HTERT RPE-1 (cell line): ENCODE results near the gene CATSPERE.
"Not testable (repeated sequence)": the region's sequence is repeated elsewhere in the genome, so short reads cannot be mapped to it uniquely, and the experiment has no call there.

Experiments
- in situ Hi-C: fragments of 300-500 bp; cut with MboI; formaldehyde crosslinking; loops from 4 replicates; pipeline ENCODE4 v1.14.3; 2020; ENCODE audit warnings: low sequenced_read_pairs

CATSPERE gene

DNA sequence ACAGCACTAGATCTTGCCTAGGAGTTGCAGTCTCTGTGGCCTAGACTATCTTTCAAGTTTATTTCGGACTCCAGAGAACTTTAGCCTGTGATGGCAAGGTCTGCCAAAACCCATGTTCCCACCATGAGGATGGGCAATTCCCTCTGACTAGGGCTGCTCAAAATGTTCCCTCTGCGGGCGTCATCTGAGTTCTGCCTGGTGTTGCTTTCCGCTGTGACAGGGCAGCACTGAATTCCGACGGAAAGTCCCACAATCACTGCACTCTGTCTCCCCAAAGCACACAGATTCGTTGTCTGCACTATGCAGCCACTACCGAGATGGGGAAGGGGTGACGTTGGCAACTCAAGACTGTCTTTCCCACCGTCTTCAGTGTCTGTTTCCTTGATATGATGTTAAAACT lies 75.2 kb downstream of the CATSPERE start:
- in situ Hi-C loops: no loop called here

DNA sequence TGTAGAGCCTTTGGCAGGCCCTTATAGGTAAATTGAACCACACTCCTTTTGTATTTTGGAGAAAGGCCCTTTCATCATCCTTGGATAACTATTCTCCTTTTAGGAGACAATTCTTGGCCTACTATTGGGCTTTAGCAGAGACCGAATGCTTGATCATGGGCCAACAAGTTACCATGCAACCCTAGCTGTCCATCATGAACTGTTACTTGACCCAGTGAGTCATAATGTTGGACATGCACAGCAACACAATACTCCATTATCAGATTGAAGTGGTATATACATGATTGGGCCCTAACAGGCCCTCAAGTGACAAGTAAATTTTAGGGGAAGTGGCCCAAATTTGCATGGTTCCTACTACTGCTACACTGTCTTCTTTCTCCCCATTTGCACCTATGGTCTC lies 84.4 kb downstream of the CATSPERE start:
- in situ Hi-C loops: no loop called here

DNA sequence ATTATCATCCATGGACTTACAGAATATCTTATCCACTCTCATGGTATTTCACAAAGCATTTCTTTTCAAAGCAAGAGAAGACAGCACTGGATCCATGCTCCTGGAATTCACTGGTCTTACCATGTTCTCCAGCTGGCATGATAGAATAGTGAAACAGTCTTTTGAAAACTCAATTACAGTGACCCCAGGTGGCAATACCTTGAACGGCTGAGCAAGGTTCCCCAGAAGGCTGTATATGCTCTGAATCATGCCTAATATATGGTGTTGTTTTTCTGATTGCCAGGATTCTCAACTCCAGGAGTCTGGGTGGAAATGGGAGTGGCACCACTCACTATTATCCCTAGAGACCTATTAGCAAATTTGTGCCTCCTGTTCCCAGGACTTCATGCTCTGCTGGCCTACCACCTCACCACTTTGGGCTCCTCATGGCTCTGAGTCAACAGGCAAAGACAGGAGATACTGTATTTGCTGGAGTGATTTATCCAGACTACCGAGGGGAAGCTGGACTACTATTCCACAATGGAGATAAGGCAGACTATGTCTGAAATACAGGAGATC lies 87.6 kb downstream of the CATSPERE start:
- in situ Hi-C loops: no loop called here

DNA sequence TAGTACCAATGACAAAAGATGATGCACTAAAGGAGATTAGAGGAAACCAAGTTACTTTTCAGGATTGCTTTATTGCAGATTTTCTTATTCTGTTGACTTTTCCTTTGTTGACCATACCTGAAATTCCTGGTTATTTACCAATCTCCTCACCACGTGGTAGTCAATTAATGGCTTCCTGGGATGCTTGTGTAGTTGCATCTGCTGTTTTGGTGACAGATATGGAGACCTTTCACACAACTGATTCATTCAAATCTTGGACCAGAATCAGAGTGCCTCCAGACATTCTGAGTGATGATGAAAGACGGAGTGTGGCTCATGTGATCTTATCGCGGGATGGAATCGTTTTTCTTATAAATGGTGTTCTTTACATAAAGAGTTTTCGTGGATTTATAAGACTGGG lies 91.3 kb downstream of the CATSPERE start:
- in situ Hi-C loops: no loop called here

DNA sequence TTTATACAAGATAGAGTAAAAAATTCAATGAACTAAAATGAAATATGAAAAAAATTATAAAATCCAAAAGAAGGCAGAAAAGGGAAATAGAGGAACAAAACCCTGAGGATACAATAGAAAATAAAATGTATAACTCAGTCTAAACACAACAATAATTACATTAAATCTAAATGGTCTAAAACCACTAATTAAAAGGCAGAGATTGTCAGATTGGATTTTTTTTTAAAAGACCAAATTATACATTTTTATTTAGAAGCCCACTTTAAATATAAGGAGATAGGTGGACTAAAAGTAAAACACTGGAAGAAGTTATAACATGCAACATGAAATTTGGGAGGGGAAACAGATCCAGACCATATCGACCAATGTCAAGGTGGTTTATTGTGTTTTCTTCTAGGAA lies 95.2 kb downstream of the CATSPERE start:
- in situ Hi-C loops: no loop called here

DNA sequence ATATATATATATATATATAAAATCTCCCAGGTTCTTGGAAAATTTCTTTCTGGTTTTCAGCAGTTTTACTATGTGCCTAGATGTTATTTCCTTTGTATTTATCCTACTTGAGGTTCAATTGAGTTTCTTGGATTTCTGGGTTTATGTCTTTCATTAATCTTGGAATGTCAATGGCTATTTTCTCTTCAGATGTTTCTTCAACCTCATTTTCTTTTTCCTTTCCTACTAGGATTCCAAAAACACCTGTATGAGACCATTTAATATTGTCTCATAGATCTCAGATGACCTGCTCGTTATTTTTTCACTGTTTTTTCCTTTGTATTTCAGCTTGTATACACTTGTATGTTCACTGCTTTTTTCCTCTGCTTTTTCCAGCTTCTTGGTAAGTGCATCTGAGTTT lies 96.5 kb downstream of the CATSPERE start:
- in situ Hi-C loops: no loop called here

DNA sequence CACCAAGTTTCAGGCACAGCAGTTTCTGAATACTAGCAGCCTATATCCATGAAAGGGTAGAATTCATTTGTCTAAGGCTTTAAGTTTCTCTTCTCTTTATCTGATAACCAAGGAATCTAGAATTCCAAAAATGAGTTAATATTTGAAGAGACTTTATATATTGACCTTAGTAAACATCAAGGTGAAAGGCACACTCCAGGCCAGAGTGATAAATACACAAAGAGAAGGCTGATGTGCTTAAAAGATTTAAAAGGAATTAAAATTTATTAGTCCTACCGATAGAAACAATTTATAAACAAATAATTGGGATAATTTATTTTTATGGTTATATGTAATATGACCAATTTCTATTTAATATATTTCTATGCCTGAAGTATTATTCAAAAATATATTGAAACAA lies 98.5 kb downstream of the CATSPERE start:
- in situ Hi-C loops: no loop called here

DNA sequence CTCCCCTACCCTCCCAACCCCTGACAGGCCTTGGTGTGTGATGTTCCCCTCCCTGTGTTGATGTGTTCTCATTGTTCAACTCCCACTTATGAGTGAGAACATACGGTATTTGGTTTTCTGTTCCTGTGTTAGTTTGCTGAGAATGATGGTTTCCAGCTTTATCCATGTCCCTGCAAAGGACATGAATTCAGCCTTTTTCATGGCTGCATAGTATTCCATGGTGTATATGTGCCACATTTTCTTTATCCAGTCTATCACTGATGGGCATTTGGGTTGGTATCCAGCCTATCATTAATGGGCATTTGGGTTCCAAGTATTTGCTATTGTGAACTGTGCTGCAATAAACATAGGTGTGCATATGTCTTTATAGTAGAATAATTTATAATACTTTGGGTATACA lies 101.8 kb downstream of the CATSPERE start:
- in situ Hi-C loops: not testable (repeated sequence)

DNA sequence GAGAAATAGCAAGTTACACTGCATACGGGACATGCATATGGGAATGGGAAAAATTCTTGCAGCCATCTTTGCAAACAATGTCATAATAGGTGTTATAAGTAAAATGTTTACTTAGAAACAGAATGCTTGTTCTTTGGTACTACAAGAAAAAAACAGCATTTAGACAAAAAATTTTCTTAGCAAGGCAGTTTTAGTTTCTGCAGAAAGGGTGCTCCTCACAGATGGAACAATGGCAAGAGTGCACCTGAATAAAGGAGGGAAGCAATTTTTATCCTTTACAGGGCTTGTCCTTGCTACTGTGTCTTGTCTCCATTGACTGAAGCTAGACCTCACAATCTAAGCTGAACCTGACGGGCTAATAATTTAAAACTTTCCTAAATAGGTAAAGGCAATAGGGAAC lies 112.7 kb downstream of the CATSPERE start:
- in situ Hi-C loops: no loop called here

DNA sequence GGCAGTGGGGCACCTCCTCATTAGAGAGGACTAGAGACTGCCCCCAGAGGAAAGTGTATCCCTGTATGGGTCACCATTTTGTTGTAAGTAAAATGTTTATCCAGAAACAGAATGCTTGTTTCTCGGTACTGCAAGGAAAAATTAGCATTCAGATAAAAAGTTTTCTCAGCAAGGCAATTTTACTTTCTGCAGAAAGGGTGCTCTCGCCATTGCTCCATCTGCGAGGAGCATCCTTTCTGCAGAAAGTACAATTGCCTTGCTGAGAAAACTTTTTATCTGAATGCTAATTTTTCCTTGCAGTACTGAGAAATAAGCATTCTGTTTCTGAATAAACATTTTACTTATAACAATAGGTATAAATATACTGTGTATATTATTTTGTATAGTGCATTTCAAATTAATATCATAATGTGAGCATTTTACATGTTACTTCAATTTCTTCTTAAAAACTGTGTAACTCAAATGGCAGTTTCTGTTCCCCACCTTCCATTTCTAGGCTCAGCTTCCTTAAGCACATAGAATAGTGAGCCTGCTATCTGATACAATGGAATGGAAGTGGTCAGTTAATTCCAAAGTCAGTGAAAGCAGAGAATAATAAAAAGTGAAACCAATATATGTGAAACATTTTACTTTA lies 115.3 kb downstream of the CATSPERE start:
- in situ Hi-C loops: no loop called here

DNA sequence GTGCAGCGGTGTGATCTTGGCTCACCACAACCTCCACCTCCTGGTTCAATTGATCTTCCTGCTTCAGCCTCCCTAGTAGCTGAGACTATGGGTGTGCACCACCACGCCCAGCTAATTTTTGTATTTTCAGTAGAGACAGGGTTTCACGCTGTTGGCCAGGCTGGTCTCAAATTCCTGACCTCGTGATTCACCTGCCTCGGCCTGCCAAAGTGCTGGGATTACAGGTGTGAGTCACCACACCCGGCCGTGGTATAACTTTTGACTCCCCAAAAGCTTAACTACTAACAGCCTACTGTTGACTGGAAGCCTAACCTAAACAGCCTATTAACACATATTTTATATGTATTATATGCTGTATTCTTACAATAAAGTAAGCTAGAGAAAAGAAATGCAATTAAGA lies 117.1 kb downstream of the CATSPERE start:
- in situ Hi-C loops: not testable (repeated sequence)

DNA sequence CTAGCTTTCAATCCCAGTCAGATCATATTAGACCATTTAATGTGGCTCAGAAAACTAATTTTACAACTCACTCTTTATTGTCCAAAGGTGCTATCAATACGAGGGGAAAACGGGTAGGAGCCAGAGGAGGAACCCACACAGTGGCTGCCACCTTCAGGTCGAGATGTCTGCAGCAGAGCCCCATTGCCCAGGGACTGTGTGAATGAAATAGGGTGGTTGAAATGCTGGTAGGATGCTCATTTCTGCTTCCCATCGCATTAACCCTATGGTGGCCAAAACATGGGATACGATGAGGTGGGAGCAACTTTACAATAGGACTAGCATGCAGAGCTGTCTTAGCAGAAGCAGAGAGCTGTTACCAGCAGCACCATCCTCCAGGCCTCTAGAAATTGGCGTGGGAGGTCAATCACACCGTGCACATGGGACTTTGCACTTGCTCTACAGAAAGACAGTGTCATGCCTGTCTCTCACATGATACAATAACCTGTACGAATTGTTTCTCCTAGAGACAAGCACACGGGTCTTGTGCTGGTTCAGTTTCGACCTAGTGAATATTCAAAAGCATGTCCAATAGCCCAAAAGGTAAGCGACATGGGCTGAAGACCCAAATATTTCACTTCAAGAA lies 122.4 kb downstream of the CATSPERE start:
- in situ Hi-C loops: no loop called here

DNA sequence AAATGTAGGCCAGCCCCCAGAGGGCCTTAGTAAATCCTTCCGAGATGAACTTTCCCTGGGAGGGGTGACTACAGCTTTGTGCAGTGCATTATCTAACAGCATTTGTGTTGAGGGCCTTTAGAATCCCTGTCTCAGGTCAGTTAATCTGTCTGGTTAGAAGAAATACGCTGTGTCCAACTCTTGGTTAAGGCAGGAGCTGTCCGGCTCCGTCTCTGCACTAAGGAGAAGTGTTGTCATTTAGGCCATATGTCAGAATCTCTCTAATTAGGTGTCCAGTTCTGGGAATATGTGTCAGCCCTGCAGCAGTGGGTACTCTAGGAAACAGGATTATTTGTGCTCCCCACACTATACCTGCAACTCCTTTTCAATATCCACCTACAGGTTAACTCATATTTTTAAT lies 124.8 kb downstream of the CATSPERE start:
- in situ Hi-C loops: no loop called here

DNA sequence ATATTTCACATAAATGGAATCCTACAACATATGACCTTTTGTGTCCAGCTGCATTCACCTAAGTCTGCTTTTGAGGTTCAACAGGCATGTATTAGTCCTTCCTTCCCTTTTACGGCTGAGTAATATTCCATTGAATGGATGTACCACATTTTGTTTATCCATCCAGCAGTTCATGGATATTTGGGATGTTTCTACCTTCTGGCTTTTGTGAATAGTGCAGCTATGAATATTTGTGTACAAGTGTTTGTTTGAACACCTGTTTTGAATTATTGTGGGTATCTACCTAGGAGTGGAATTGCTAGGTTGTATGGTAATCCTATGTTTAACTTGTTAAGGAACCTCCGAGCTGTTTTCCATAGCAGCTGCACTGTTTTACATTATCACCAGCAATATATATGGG lies 129.6 kb downstream of the CATSPERE start:
- in situ Hi-C loops: no loop called here

DNA sequence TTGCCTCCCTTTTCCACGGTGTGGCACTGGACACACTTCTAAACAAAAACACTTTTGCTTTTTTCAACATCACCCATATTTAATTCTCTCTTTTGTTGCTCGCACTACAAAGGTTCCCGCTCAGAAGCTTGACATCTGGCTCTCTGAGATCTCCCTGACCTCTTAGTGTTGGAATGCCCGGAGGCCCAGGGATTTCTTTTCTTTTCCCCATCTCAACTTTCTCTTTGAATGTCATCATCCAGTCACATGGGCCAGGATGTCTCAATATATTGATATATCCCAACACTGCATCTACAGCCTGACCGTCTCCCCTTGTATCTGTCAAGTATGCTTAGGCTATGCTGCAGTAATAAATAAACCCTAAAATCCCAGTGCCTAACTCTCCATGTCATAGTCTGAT lies 137.5 kb downstream of the CATSPERE start:
- in situ Hi-C loops: no loop called here

DNA sequence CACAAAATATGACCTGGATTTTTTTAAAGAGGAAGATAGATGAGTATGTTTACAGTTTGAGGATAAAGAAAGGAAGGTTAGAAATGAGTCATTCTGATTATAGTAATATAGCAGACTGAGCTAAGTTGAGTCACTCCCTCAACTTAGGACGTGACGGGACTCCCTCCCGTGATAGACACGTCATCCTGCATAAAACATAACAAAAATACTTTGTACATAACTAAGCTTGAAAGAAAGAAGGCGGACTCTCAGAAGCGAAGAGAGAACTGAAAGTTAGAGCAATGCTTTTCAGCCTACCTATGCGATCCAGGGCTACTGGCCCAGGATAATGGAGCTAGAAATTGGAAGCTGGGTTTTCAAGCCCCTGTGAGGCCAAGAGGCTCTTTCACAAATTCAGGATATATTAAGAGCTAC lies 138.9 kb downstream of the CATSPERE start:
- in situ Hi-C loops: no loop called here

DNA sequence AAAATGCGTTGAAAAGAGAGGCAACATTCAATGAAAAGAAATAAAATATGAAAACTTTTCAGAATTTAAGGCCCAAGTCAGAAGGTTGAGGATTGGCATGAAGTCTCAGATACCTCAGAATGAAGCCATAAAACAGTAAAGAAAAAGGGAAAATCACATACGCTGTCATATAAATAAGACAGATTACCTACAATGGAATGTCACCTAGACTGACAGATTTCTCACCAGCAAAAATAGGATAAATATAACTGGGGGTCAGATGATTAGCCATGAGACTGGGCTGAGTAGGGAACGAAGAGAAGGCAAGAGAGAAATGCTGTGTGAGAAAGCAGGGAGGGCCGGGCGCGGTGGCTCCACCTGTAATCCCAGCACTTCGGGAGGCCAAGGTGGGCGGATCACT lies 140.3 kb downstream of the CATSPERE start:
- in situ Hi-C loops: no loop called here

DNA sequence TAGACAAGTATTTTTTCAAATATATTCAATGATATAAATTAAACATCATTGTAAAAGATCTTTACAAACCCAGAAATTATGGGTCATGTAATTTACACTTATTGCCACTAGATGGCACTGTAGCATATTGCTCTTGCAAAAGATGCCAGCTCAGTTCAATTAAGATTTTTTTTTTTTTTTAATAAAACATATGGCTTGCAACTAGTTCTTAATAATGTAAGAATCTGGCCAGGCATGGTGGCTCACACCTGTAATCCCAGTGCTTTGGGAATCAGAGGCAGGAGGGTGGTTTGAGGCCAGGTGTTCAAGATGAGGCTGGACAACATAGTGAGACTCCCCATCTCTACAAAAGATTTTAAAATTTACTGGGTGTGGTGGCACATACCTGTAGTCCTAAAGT lies 142.4 kb downstream of the CATSPERE start:
- in situ Hi-C loops: no loop called here

DNA sequence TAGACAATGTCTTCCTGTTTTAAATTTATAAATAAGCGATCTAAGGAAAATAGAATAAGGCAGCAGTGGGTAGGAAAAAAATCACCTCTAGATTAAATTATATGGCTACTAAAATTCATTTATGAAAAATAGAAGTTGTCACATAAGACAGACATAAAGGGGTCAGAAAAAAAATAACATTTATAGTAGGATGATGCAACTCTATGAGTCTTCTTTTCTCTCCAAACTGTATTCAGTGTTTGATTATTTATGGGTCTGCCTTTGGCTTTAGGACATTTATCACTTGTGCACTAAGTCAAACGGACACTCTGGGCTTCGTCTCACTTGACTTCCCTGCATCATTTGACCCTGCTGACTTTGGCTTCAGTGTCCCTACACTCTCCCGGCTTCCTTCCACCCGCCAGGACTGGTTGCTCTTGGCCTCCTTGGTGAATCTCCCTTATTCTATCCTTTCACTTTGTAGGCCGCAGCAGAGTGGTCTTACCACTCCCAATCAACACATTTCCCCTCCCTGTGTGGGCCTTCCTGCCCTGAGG lies 144.8 kb downstream of the CATSPERE start:
- in situ Hi-C loops: no loop called here

DNA sequence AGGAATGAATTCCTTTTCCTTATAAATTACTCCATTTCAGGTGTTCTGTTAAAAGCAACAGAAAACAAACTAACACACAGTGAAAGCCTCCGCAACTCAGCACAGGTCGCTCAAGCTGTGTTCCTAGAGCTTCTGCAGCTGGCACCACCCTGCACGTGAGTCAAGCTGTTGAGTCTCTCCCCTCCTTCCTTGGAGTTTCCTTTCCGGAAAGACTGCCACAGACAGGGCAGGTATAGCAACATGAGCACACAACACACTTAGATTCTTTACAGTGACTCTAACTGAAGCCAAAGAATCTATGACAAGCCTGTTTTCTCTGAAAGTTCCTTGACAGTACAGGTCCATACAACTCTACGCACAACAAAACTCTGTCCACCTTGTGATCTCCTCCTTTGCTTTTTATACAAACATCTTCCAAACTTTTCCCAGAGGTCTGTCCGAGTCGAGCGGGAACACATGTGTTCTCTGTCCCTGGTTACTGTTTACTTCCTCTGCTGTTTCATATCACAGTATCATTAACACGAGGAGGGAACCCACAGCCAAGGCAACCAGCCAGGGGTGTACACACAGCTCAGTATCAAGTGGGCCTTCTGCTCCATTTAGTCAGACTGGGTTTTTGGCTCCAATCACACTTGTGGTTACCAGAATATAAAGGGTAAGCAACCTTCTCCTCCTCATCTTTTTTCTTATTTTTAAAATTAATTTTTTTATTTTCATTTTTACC lies 153.2 kb downstream of the CATSPERE start:
- in situ Hi-C loops: no loop called here

DNA sequence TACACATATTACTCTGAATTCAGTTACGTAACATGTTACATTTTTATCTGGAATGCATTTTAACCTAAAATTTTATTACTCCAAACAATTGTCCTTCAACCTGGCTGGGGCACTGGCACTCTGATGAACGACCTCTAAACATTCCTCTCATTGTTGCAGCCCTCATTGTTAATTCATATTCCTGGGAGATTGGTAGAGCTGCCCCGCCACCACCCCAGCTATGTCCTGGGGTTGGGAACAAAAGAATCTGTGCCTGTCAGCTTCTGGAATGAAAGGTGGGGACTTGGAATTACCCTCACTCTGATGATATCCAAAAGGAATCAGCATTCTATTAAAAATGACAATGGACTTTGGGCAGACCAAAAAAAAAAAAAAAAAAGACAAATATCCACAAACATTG lies 153.8 kb downstream of the CATSPERE start:
- in situ Hi-C loops: no loop called here

DNA sequence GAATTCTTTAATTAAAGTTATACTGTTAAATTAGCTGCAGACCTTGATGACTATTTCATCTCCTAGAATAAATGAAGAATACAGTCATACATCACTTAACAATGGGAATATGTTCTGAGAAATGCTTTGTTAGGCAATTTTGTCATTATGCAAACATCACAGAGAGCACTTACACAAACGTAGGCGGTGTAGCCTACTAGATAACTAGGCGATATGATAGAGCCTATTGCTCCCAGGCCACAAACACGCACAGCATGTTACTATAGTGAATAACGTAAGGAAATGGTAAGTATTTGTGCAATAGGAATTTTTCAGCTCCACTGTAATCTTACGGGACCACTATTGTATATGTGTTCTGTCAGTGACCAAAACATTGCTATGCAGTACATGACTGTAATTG lies 154.2 kb downstream of the CATSPERE start:
- in situ Hi-C loops: no loop called here
